ENCODE measurements around the gene CFAP45. TPM values are rescaled to one million over a fixed set of nuclear protein-coding genes. Genes with fewer than 3 reads are reported as not detected.

The CFAP45 gene
- total RNA-seq, 1 donor from 2014 or later: 1.0 TPM

GRCh38 chr1:159847231-159847630 lies 52.7 kb downstream of the CFAP45 start:
- DNase-seq (ENCODE audit: low spot score): no peak
- no peak for TF ChIP-seq CTCF (IDR thresholded peaks at IDR 0.05; ENCODE audit: unreplicated experiment)
- peaks cover 7% of the 10 kb centered on the region for H3K27me3 Mint-ChIP-seq (ENCODE audit: unreplicated experiment)
- peaks cover 3% of the 10 kb centered on the region for H3K36me3 Mint-ChIP-seq (ENCODE audit: low read depth, unreplicated experiment)
- H3K4me3 Mint-ChIP-seq (ENCODE audit: unreplicated experiment): no peak overlapping the region
- H3K27ac Mint-ChIP-seq (ENCODE audit: unreplicated experiment): no peak overlapping the region
- H3K9me3 Mint-ChIP-seq (ENCODE audit: unreplicated experiment): no peaks in the 10 kb centered on the region
- H3K4me1 Mint-ChIP-seq (ENCODE audit: unreplicated experiment): peaks cover 17% of the 10 kb centered on the region

- peaks cover 7% of the 10 kb centered on the region for H3K27me3 Mint-ChIP-seq (ENCODE audit: unreplicated experiment)
- peaks cover 17% of the 10 kb centered on the region for H3K4me1 Mint-ChIP-seq (ENCODE audit: unreplicated experiment)
- H3K27ac Mint-ChIP-seq (ENCODE audit: unreplicated experiment): no peak overlapping the region
- no peaks in the 10 kb centered on the region for H3K9me3 Mint-ChIP-seq (ENCODE audit: unreplicated experiment)
- H3K4me3 Mint-ChIP-seq (ENCODE audit: unreplicated experiment): no peak overlapping the region
- no peak for TF ChIP-seq CTCF (IDR thresholded peaks at IDR 0.05; ENCODE audit: unreplicated experiment)
- no peak for DNase-seq (ENCODE audit: low spot score)
- H3K36me3 Mint-ChIP-seq (ENCODE audit: low read depth, unreplicated experiment): peaks cover 3% of the 10 kb centered on the region
These were observed 54.0 kb downstream of the CFAP45 start for GRCh38 chr1:159845751-159846629.

- Mint-ChIP-seq H3K4me3 (ENCODE audit: unreplicated experiment) (no peak overlapping the region), H3K9me3 (ENCODE audit: unreplicated experiment) (no peaks in the 10 kb centered on the region), H3K27ac (ENCODE audit: unreplicated experiment) (no peak overlapping the region), H3K36me3 (ENCODE audit: low read depth, unreplicated experiment) (peaks cover 3% of the 10 kb centered on the region), H3K27me3 (ENCODE audit: unreplicated experiment) (peaks cover 9% of the 10 kb centered on the region), H3K4me1 (ENCODE audit: unreplicated experiment) (peaks cover 11% of the 10 kb centered on the region)
- no peak for TF ChIP-seq CTCF (IDR thresholded peaks at IDR 0.05; ENCODE audit: unreplicated experiment)
- DNase-seq (ENCODE audit: low spot score): no peak
These were observed 56.5 kb downstream of the CFAP45 start for GRCh38 chr1:159843459-159843858.

- peaks cover 3% of the 10 kb centered on the region for H3K36me3 Mint-ChIP-seq (ENCODE audit: low read depth, unreplicated experiment)
- no peaks in the 10 kb centered on the region for H3K9me3 Mint-ChIP-seq (ENCODE audit: unreplicated experiment)
- peaks cover 6% of the 10 kb centered on the region for H3K4me1 Mint-ChIP-seq (ENCODE audit: unreplicated experiment)
- TF ChIP-seq CTCF (IDR thresholded peaks at IDR 0.05; ENCODE audit: unreplicated experiment): no peak
- peaks cover 9% of the 10 kb centered on the region for H3K27me3 Mint-ChIP-seq (ENCODE audit: unreplicated experiment)
- H3K4me3 Mint-ChIP-seq (ENCODE audit: unreplicated experiment): no peak overlapping the region
- DNase-seq (ENCODE audit: low spot score): no peak
- H3K27ac Mint-ChIP-seq (ENCODE audit: unreplicated experiment): peak overlapping the region; percentile 17
These were observed 58.2 kb downstream of the CFAP45 start for GRCh38 chr1:159841749-159842148.

- Mint-ChIP-seq H3K4me1 (ENCODE audit: unreplicated experiment) (no peaks in the 10 kb centered on the region), H3K27ac (ENCODE audit: unreplicated experiment) (no peak overlapping the region), H3K27me3 (ENCODE audit: unreplicated experiment) (peaks cover 6% of the 10 kb centered on the region), H3K4me3 (ENCODE audit: unreplicated experiment) (no peak overlapping the region), H3K9me3 (ENCODE audit: unreplicated experiment) (no peaks in the 10 kb centered on the region), H3K36me3 (ENCODE audit: low read depth, unreplicated experiment) (no peaks in the 10 kb centered on the region)
- DNase-seq (ENCODE audit: low spot score): no peak
- TF ChIP-seq CTCF (IDR thresholded peaks at IDR 0.05; ENCODE audit: unreplicated experiment): no peak
These were observed 60.7 kb downstream of the CFAP45 start for GRCh38 chr1:159839116-159839849.
